AG04450 (cell line): ENCODE results near the gene HOXD12. TPM values are rescaled to one million over a fixed set of nuclear protein-coding genes. Genes with fewer than 3 reads are reported as not detected.

Source experiments
- CTCF ChIA-PET: fragments of 300-600, 350-600 bp; formaldehyde crosslinking; extraction: SDS; loops from one replicate; lab custom pipeline; 2022; ENCODE audit warnings: antibody characterized with exemption, inconsistent platforms; lab: Charles Lee
- POLR2A ChIA-PET: fragments of 350-600 bp; formaldehyde crosslinking; extraction: SDS; loops from one replicate; lab custom pipeline; 2021; ENCODE audit warnings: antibody characterized with exemption, inconsistent platforms; lab: Yijun Ruan, JAX
- DNase-seq: peaks from one replicate; pipeline ENCODE4 v3.0.0-alpha.2; 2011; ENCODE audit warnings: low read depth, low spot score
- H3K27ac ChIP-seq: one replicate; pipeline ENCODE4 v1.5.1; 2012; ENCODE audit warnings: low read depth, low read length, control low read depth
- H3K27me3 ChIP-seq: one replicate; pipeline ENCODE4 v1.6.0; 2012; ENCODE audit warnings: low read length; ENCODE audit not compliant: control insufficient read depth, insufficient read depth
- H3K4me3 ChIP-seq: 2 replicates; pipeline ENCODE4 v1.5.1; 2011; ENCODE audit warnings: mild to moderate bottlenecking, low read depth, low read length, control low read depth
- H3K9me3 ChIP-seq: 2 replicates; pipeline ENCODE4 v1.5.1; 2012; ENCODE audit warnings: low read length; ENCODE audit not compliant: control insufficient read depth, insufficient read depth
- CTCF ChIP-seq: IDR thresholded peaks from 2 replicates; pipeline ENCODE4 v1.5.1; 2011; ENCODE audit warnings: low read depth, low read length, control low read depth, inconsistent platforms
- polyA plus RNA-seq: library from polyadenylated mRNA; depleted of rRNA; stranded (reverse); fragments of >200 nt; gene quantifications from 2 replicates; pipeline ENCODE4 v1.2.3, GENCODE V29; 2011

HOXD12 gene
- polyA plus RNA-seq, 1 experiment, result not detected

DNA sequence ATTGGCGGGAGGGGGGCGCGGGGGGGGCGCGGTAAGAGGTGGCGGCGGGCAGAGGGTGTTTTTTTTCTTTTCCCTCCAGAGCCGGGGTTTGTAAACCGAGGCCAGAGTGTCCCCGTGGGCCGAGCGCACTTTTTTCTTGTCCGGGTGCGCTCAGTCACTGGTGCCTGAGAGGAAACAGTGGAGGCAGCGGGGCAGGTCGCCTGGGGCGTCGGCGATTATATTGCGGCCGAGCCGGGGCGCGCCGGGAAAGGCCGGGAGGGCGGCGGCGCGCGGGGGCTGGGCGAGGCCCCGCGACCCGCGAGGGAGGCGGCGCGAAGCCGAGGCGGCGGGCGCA is 30.2 kb downstream of the HOXD12 start:
- POLR2A ChIA-PET, result no interaction called here

DNA sequence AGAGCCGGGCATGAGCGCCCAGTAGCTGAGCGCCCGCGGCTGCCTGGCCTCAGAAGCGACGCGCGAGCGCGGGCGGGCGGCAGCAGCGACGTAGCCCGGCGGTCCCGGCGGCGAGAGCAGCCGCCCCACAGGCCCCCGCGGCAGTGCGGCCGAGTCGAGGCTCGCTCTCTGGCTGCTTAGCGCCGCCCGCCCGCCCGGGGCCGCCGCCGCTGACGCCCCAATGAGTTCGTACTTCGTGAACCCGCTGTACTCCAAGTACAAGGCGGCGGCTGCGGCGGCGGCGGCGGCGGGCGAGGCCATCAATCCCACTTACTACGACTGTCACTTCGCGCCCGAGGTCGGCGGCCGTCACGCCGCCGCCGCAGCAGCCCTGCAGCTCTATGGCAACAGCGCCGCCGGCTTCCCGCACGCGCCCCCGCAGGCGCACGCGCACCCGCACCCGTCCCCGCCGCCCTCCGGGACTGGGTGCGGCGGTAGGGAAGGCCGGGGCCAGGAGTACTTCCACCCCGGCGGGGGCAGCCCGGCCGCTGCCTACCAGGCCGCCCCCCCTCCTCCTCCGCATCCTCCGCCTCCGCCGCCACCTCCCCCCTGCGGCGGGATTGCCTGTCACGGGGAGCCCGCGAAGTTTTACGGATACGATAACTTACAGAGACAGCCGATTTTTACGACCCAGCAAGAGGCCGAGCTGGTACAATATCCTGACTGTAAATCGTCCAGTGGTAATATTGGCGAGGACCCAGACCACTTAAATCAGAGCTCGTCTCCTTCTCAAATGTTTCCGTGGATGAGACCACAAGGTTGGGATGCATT is 30.8 kb downstream of the HOXD12 start:
- TF ChIP-seq CTCF, result no peak
- POLR2A ChIA-PET, result no interaction called here
- DNase-seq, result no peak
- H3K27ac ChIP-seq, result no peak overlapping the region
- H3K4me3 ChIP-seq, result no peak overlapping the region
- peaks cover 88% of the 10 kb centered on the region for H3K27me3 ChIP-seq
- CTCF ChIA-PET, result interaction anchor here (1.0 to 5.0 kb wide), 9 partner anchors 10 to 684 kb away, joined by 3 to 33 read pairs (median 19); no protein-coding TSS in a partner anchor
- peaks cover 4% of the 10 kb centered on the region; the same call in 1 of the 2 replicates for H3K9me3 ChIP-seq

More for the DNA sequence above, 30.2 kb downstream of the HOXD12 start:
- no peak overlapping the region for H3K27ac ChIP-seq
- DNase-seq, result no peak
- H3K9me3 ChIP-seq, result peaks cover 4% of the 10 kb centered on the region; the same call in 1 of the 2 replicates
- H3K27me3 ChIP-seq, result peaks cover 88% of the 10 kb centered on the region
- no peak for TF ChIP-seq CTCF
- no peak overlapping the region for H3K4me3 ChIP-seq
- CTCF ChIA-PET, result interaction anchor here (1.0 to 5.0 kb wide), 5 partner anchors 10 to 525 kb away, joined by 3 to 33 read pairs (median 30); no protein-coding TSS in a partner anchor

- Histone ChIP-seq H3K27ac (no peak overlapping the region), H3K4me3 (no peak overlapping the region), H3K27me3 (peaks cover 88% of the 10 kb centered on the region), H3K9me3 (peaks cover 4% of the 10 kb centered on the region; the same call in 1 of the 2 replicates)
- no peak for DNase-seq
- ChIA-PET CTCF (interaction anchor here (0.6 to 5.0 kb wide), 16 partner anchors 9 to 1018 kb away, joined by 3 to 33 read pairs (median 5); no protein-coding TSS in a partner anchor), POLR2A (no interaction called here)
- TF ChIP-seq CTCF, result no peak
Observed at GRCh38 chr2:176130957-176131847, 31.6 kb downstream of the HOXD12 start.

GRCh38 chr2:176131848-176132158 is 32.2 kb downstream of the HOXD12 start:
- ChIA-PET POLR2A (no interaction called here), CTCF (interaction anchor here (0.8 to 5.0 kb wide), 11 partner anchors 8 to 1017 kb away, joined by 3 to 33 read pairs (median 7); no protein-coding TSS in a partner anchor)
- no peak overlapping the region for H3K27ac ChIP-seq
- DNase-seq, result no peak
- TF ChIP-seq CTCF, result no peak
- H3K9me3 ChIP-seq, result peaks cover 4% of the 10 kb centered on the region; the same call in 1 of the 2 replicates
- peaks cover 86% of the 10 kb centered on the region for H3K27me3 ChIP-seq
- H3K4me3 ChIP-seq, result no peak overlapping the region
